ENCODE results near the gene KCNN3.

DNA sequence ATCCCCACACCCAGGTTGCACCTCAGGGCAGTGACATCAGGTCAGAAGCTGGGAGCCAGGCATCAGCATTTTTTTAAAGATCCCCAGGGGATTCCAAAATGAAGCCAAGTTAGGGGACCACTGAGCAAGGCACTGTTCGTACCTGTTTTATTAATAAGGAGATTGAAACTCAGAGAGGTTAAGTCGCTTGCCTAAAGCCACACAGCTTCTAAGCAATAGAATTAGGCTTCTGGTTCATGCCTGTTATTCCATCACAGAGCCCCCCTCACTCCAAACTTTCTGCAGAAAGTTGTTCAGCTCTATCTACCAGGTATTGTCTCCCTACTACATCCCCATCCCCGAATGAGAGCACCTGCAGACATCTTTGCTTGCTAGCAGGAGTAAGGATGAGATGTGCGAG lies 28.7 kb downstream of the KCNN3 start:
- no peak for TF ChIP-seq CTCF (IDR thresholded peaks at IDR 0.05)
- no peak for TF ChIP-seq EP300 (IDR thresholded peaks at IDR 0.05)
